ENCODE data around the gene C9orf85.

GRCh38 chr9:71863631-71864030 lies 47.8 kb upstream of the C9orf85 start:
- TF ChIP-seq, protein P1, sequence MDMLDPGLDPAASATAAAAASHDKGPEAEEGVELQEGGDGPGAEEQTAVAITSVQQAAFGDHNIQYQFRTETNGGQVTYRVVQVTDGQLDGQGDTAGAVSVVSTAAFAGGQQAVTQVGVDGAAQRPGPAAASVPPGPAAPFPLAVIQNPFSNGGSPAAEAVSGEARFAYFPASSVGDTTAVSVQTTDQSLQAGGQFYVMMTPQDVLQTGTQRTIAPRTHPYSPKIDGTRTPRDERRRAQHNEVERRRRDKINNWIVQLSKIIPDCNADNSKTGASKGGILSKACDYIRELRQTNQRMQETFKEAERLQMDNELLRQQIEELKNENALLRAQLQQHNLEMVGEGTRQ (IDR thresholded peaks at IDR 0.05; ENCODE audit: low read depth, low read length), result no peak
- no peak for TF ChIP-seq POLR2A (IDR thresholded peaks at IDR 0.05; ENCODE audit: low read depth, low read length)
- no peak for TF ChIP-seq BHLHE40 (IDR thresholded peaks at IDR 0.05; ENCODE audit: low read depth, low read length)
- TF ChIP-seq, protein P2, sequence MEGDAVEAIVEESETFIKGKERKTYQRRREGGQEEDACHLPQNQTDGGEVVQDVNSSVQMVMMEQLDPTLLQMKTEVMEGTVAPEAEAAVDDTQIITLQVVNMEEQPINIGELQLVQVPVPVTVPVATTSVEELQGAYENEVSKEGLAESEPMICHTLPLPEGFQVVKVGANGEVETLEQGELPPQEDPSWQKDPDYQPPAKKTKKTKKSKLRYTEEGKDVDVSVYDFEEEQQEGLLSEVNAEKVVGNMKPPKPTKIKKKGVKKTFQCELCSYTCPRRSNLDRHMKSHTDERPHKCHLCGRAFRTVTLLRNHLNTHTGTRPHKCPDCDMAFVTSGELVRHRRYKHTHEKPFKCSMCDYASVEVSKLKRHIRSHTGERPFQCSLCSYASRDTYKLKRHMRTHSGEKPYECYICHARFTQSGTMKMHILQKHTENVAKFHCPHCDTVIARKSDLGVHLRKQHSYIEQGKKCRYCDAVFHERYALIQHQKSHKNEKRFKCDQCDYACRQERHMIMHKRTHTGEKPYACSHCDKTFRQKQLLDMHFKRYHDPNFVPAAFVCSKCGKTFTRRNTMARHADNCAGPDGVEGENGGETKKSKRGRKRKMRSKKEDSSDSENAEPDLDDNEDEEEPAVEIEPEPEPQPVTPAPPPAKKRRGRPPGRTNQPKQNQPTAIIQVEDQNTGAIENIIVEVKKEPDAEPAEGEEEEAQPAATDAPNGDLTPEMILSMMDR (conservative IDR thresholded peaks at IDR 0.05; ENCODE audit: low read depth, low read length), result no peak
